T-helper 17 cell (primary cell): ENCODE data around the gene CBLC. TPM values are rescaled to one million over a fixed set of nuclear protein-coding genes. Genes with fewer than 3 reads are reported as not detected.

ENCODE experiments used
- ATAC-seq: fragments of 150-1000 bp; cut with Tn5 transposase; 2 replicates; pipeline ENCODE4 v1.10.0; 2021; ENCODE audit warnings: mild to moderate bottlenecking, moderate library complexity
- DNase-seq, 3 donors: peaks; one replicate each; pipeline versions ENCODE4 v3.0.0 to v3.0.0-alpha.2; 2020 to 2021
- H3K9me3 ChIP-seq: one replicate; pipeline ENCODE4 v1.7.0; 2013; ENCODE audit warnings: low read length, mild to moderate bottlenecking; ENCODE audit not compliant: control insufficient read depth, poor library complexity, severe bottlenecking
- H3K27ac Mint-ChIP-seq: one replicate; pipeline ENCODE4 v1.8.0; 2022; ENCODE audit warnings: mild to moderate bottlenecking, moderate library complexity, mixed read lengths
- H3K27me3 Mint-ChIP-seq: one replicate; pipeline ENCODE4 v1.8.0; 2022; ENCODE audit warnings: mixed read lengths
- H3K36me3 Mint-ChIP-seq: one replicate; pipeline ENCODE4 v1.8.0; 2022; ENCODE audit warnings: low read depth, mixed read lengths
- H3K4me1 Mint-ChIP-seq: one replicate; pipeline ENCODE4 v1.8.0; 2022; ENCODE audit warnings: mild to moderate bottlenecking, mixed read lengths
- H3K4me3 Mint-ChIP-seq: one replicate; pipeline ENCODE4 v1.8.0; 2022; ENCODE audit warnings: mild to moderate bottlenecking, moderate library complexity, mixed read lengths
- total RNA-seq, 4 donors: library from RNA in 2 of 4; stranded (reverse) in 2 of 4; gene quantifications; one replicate each; pipeline ENCODE4 v1.2.3 and lab custom pipeline; 2022 to 2026

Gene CBLC
- total RNA-seq, 2 donors from 2014 or later, result not detected

DNA sequence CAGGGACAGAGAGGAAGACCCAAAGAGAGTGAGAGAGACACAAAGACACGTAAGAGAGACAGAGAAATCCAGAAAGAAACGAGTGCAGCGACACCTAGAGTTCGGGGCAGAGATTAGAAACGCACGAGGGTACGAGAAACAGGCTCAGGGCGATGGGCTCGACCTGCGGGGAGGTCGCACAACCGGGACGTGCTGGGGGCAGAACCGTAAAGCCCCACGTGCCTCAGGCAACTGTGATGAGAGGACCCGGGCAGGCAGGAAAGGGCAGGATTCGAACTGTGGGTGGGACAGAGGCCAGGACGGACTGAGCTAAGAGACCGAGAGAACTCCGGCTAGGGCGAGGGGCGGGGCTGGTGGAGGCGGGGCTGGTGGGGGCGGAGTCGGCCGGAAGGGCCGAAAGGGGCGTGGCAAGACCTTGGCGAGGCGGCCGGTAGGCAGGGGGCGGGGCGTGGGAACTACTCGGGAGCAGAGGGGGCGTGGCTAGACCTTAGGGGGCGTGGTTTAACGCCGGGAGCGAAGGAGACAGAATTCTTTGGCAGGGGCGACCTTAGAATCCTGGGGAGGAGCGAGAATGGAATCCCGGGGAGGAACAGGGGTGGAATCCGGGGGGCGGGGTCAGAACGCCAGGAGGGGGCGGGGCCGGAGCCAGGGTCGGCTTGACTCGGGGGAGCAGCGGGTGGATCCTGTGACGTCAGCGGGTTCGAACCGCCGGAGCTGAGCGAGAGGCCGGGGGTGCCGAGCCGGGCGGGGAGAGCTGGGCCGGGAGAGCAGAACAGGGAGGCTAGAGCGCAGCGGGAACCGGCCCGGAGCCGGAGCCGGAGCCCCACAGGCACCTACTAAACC, 68.1 kb downstream of the CBLC start, which contains the start of gene NECTIN2:
Gene NECTIN2 (plus strand): TSS at position 686 of the 843 bp plus-strand sequence. CDS start 229 bp downstream, outside the sequence.
- peak; percentile 52 to 67 (median 64) for DNase-seq
- H3K4me3 Mint-ChIP-seq, result peak within 1 kb of the TSS; percentile 94
- H3K36me3 Mint-ChIP-seq, result peaks cover 3% of the 10 kb centered on the region
- peak; percentile 75 for ATAC-seq
- no peaks in the 10 kb centered on the region for H3K9me3 ChIP-seq
- H3K27me3 Mint-ChIP-seq, result peaks cover 10% of the 10 kb centered on the region
- H3K27ac Mint-ChIP-seq, result peak within 1 kb of the TSS; percentile 84
- peaks cover 30% of the 10 kb centered on the region for H3K4me1 Mint-ChIP-seq

DNA sequence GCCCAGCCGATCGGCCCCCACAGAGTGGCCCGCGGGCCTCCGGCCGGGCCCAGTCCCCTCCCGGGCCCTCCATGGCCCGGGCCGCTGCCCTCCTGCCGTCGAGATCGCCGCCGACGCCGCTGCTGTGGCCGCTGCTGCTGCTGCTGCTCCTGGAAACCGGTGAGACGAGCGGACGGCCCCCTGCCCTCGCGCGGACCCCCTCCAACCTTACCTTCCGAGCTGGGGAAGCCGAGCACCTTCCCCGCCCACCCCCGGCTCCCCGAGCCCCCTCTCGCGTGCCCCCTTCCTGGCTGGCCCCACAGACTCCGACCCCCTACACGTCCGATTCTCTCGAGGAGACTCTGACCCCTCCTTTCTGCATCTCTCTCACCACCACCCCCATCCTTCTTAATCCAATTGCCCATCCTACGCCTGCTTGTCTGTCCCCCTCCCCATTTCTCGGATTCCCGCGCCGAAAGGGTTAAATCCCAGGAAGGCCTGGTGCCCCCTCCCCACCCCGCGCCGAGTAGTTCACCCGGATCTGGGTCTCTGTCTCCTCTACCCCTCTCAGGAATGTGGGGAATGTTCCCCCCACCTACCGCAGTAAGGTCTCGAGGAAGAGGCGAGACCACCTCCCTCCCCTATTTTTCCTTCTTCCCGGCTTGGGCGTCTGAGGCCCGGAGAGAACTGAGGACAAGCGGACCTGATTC, 68.9 kb downstream of the CBLC start:
- Mint-ChIP-seq H3K4me3 (peak overlapping the region; percentile 94), H3K36me3 (peaks cover 3% of the 10 kb centered on the region), H3K27ac (peak overlapping the region; percentile 84), H3K4me1 (peaks cover 32% of the 10 kb centered on the region), H3K27me3 (peaks cover 10% of the 10 kb centered on the region)
- H3K9me3 ChIP-seq, result no peaks in the 10 kb centered on the region
- no peak for ATAC-seq
- no peak for DNase-seq

DNA sequence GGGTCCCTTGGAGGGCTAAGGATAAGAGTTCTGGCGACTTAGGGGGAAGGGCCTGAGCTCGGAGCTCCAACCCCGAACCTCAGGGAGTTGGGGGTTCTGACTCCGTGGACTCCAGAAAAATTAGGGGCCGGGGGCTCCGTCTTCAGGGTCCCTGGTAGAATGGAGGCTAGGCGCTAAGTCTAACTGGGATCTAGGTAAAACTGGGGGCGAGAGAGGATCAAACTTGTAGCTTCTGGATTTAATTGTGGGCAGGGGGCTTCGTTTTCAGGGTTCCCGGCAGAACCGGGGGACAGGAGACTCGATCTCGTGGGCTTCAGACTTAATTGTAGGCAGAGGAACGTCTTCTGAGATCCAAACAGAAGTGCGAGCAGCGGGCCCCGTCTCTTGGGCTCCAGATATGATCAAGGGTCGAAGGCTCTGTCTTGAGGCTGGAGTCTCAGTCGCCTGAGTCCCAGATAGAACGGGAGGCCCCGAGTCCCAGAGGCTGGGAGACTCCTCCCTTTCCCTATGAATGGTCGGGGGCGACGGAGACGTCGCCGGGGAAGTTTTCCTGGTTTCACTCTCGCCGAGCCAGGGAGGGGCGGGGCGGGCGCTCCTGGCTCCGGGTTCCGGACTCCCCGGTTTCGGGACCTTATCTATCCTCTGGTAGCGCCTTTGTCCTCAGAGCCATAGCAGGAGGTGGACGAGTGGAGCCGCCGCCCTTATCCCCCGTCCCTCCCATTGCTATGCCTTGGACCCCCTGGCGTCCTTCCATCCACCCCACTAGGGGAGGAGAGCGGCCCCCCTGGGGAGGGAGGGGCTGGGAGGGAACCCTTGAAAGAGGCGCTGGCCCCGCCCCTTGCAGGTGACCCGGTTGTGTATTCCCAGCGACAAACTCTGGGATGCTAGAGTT, 69.7 kb downstream of the CBLC start:
- peak in 1 of 3 donors; percentile 13 for DNase-seq

DNA sequence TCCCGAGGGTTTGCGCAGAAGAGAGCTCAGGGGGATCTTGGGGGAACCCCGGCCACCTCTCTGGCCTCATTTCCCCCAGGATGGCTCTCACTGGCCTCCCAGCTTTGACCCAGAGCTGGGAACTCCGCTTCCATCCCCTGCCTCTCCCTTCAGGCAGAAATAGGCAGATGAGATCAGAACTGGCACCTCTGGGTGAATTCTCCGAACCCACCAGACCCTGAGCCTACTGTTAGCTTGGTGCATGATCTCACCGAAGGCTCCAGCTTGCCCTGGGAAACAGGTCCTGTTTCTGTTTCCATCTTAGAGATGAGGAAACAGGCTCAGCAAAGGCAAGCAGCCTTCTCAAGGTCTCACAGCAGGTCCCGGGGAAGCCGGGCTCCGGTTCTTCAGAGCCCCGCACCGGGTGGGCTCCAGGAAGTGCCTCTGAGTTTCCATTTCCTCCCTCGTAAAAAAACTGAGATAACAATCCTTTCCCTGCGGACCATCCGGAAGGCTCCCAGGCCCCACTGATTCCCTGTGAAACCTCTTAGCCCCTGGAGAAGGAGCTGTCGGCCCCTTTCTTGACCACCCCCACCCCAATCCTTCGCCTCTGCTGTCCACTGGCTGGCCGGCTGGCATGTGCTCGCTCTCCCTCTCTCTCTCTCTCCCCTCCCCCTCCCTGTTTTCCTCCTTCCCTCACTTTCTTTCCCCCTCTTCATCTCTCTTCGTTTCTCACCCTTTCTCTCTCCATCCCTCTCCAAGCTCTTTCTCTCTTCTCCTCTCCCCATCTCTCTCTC, 70.5 kb downstream of the CBLC start:
- peak overlapping the region; percentile 59 for H3K27ac Mint-ChIP-seq
- no peaks in the 10 kb centered on the region for H3K9me3 ChIP-seq
- peaks cover 37% of the 10 kb centered on the region for H3K4me1 Mint-ChIP-seq
- H3K4me3 Mint-ChIP-seq, result peak overlapping the region; percentile 68
- DNase-seq (no peak), ATAC-seq (no peak)
- H3K27me3 Mint-ChIP-seq, result peaks cover 10% of the 10 kb centered on the region
- H3K36me3 Mint-ChIP-seq, result peaks cover 3% of the 10 kb centered on the region

More for the DNA sequence above, 69.7 kb downstream of the CBLC start:
- no peaks in the 10 kb centered on the region for H3K9me3 ChIP-seq
- Mint-ChIP-seq H3K4me1 (peaks cover 37% of the 10 kb centered on the region), H3K27me3 (peaks cover 10% of the 10 kb centered on the region), H3K36me3 (peaks cover 3% of the 10 kb centered on the region), H3K27ac (peak overlapping the region; percentile 84), H3K4me3 (peak overlapping the region; percentile 94)
- no peak for ATAC-seq

DNA sequence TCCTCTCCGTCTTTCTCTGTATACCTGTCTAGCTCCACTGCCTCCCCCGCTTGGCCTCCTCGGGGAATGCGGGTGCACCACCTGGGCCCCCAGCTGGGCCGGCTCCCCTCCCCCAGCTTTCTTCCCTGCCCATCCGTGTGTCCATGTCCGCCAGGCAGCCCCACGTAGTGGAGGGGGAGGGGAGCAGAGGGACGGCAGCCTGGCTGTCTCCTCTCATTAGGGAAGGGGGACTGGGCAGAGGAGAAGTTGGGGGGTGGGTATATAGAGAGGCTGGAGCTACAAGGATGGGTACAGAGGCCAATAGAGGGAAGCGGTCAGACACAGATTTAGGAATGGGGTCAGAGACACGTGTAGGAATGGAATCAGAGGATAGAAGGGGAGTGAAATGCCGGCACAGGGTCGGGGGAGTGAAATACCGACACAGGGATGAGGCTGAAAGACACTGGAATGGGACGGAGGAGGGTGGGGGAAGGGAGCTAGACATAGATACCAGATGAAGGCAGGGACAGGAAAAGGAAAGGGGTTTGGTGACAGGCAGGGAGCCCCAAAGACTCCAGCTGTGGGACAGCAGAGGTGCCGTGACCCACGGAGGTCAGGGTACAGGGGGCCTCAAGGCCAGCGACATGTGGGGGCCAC, 71.2 kb downstream of the CBLC start:
- H3K9me3 ChIP-seq, result no peaks in the 10 kb centered on the region
- Mint-ChIP-seq H3K4me3 (peak overlapping the region; percentile 68), H3K27me3 (peaks cover 10% of the 10 kb centered on the region), H3K27ac (peak overlapping the region; percentile 59), H3K36me3 (peaks cover 3% of the 10 kb centered on the region), H3K4me1 (peaks cover 39% of the 10 kb centered on the region)
- DNase-seq (no peak), ATAC-seq (no peak)

Other genes with a start within 250 kb of the CBLC start
- not detected for gene CEACAM20, start 248.2 kb upstream of the CBLC start, total RNA-seq
- gene IGSF23, start 164.3 kb upstream of the CBLC start, total RNA-seq, result not detected
- under 1 TPM; 0.70 to 0.94 TPM for gene PVR, start 134.0 kb upstream of the CBLC start, total RNA-seq
- under 1 TPM; 0.27 to 0.39 TPM for gene CEACAM19, start 106.4 kb upstream of the CBLC start, total RNA-seq
- gene CEACAM16, start 78.7 kb upstream of the CBLC start, total RNA-seq, result not detected
- gene BCL3, start 29.2 kb upstream of the CBLC start, total RNA-seq, result 100 to 1,000 TPM; 149 to 168 TPM
- gene BCAM, start 31.2 kb downstream of the CBLC start, total RNA-seq, result not detected
- 1 to 10 TPM; 2.5 to 5.2 TPM for gene NECTIN2, start 68.4 kb downstream of the CBLC start, total RNA-seq
- gene TOMM40, start 113.4 kb downstream of the CBLC start, total RNA-seq, result 10 to 100 TPM; 29.0 to 34.8 TPM
- gene APOE, start 127.9 kb downstream of the CBLC start, total RNA-seq, result 1 to 10 TPM; 1.3 to 2.0 TPM
- not detected for gene APOC1, start 136.7 kb downstream of the CBLC start, total RNA-seq
- not detected for gene APOC4, start 164.3 kb downstream of the CBLC start, total RNA-seq
- not detected for gene APOC2, start 168.2 kb downstream of the CBLC start, total RNA-seq
- 10 to 100 TPM; 76.7 to 78.4 TPM for gene CLPTM1, start 177.5 kb downstream of the CBLC start, total RNA-seq
- gene RELB, start 223.6 kb downstream of the CBLC start, total RNA-seq, result 100 to 1,000 TPM; 128 to 136 TPM